COLO829 (cell line): ENCODE data around the gene ZNF428.
"Not testable (repeated sequence)": the region's sequence is repeated elsewhere in the genome, so short reads cannot be mapped to it uniquely, and the experiment has no call there.

Experiments
- DNase-seq: peaks from one replicate; pipeline ENCODE4 v3.0.0; 2012; ENCODE audit warnings: low spot score

The ZNF428 gene, protein sequence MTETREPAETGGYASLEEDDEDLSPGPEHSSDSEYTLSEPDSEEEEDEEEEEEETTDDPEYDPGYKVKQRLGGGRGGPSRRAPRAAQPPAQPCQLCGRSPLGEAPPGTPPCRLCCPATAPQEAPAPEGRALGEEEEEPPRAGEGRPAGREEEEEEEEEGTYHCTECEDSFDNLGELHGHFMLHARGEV

DNA sequence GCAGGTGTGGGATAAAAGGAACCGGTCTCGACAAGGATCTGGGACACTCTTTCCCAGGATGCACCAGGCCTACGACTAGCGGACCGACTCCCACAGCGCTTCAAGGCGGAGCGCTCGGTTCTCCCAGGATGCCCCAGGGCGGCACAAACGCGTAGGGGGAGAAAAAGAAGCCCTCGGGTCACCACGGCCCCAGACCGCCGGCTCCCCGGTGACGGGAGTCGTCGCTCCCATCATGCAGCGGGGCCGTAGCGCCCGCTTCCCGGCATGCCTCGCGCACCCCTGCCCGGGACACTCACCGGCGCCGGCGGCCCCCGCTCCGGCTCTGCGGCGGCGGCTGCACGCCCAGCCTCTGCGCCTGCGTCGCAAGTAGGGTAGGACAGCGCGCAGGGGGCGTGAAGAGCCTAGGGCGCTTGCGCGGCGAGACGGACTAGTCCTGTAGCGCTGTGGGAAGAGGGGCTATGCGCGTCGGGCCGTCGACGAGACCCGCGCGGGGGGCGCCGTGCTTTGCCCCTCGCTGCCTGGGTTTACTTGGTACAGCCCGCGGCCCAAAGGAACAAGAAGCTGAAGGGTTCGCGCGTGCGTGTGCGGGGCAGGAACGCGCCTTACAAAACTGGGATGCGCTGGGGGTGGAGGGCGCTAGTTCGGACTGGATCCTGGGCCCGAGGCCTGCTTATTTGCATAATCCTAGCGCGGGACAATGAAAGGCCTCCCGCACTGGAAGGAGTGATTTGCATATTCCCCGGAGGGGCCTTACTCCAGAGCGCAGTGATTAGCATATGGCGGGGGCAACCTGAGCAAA is at the start of gene ZNF428:
ZNF428 (minus strand) TSS at position 368 of the 799 bp plus-strand sequence. CDS start 5,325 bp downstream, outside the sequence.
- peak; percentile 96 for DNase-seq

DNA sequence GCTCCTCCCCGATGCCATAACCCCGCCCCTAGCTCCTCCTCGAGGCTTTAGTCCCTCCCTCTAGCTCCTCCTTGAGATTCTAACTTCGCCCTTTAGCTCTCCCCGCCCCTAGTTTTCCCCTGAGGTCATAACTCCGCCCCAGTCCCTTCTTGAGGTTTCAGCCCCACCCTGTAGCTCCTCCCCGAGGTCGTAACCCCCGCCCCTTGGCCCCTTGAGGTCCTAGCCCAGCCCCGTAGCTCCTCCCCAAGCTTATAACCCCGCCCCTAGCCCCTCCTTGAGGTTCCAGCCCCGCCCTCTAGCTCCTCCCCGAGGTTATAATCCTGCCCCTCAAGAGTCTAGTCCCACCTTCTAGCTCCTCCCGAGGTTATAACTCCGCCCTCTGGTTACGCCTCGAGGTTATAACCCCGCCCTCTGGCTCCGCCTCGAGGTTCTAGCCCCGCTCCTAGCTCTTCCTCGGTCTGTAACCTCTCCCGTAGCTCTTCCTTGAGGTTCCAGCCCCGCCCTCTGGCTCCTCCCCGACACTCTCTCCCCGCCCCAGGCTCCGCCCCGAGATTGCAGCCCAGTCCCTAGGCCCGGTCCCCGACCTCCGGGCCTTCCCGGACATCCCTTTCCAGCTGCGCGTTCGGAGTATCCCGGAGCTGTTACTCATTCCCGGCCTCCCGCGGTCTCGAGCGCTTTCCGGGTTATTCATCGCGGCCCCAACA is 49.1 kb upstream of the ZNF428 start:
- DNase-seq = peak; percentile 100

DNA sequence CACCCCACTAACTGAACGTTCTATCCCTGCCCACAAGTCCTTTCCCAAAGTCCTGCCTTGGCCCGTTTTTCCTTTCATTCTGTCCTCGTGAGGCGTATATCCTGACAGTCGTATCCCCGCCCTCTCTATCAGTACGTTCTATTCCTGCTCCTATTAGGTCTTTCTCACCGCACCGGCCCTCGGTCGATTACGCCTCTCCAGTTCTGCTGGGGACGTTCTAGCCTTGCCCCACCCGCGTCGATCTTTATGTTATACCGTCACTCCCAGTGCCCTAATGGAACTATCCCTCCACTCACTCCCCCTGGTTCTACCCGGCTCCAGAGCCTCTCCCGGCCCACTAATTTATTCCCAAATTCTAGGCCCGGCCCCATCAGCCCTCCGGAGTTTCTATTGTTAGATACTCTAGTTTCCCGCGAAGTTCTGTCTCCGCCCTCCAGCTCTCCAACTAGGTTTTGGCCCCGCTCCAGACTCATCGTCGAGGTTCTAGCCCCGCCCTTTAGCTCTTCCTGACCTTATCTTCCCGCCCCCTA is 48.5 kb upstream of the ZNF428 start:
- peak; percentile 6 for DNase-seq

DNA sequence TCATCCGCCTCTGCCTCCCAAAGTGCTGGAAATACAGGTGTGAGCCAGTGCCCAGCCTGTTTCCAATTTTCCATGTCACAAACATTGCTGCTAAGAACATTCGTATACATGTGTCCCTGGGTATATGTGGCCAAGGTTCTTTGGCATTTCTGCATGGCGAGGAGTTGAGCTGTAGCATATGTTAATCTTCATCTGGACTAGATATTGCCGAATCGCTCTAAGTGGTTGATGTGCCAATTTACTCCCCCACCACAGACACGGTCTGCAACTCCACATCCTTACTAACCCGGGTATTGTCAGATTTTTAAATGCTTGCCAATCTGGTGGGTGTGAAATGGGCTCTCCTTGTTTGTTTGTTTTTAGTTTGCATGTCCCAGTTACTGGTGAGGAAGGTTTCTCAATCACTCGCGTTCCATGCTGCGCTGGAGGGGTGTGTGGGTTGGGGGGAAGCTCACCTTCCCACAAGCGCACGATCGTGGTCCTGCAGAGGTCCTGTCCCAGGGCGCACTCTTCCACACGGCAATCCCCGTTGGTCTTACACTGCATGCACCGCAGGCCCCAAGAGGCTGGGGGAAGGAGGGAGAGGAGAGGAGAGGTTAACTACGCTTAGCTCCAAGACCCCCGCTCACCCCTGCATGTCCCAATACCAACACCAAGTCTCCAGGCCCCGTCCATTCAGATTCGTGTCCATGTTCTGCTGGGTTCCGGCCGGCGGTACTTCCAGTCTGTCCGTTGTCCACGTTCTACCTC is 47.9 kb upstream of the ZNF428 start:
- DNase-seq = no peak

DNA sequence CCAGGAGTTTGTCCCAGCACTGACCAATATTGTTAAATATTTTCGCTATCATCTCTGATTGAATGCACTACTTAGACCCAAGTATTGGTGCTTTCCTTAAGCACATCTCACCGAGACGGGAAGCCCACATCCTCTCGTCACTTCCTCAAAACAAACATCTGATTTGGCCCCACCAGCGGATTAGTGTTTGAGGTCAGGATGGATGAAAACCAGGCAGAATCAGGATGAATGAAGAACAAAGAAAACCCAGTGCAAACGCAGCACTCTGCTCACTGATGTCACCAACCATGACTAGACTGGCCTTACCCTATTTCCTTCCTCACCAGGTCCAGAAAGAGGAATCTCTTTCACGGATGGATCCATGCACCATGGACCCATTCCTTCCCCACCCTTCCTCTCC is 44.6 kb upstream of the ZNF428 start:
- no peak for DNase-seq

DNA sequence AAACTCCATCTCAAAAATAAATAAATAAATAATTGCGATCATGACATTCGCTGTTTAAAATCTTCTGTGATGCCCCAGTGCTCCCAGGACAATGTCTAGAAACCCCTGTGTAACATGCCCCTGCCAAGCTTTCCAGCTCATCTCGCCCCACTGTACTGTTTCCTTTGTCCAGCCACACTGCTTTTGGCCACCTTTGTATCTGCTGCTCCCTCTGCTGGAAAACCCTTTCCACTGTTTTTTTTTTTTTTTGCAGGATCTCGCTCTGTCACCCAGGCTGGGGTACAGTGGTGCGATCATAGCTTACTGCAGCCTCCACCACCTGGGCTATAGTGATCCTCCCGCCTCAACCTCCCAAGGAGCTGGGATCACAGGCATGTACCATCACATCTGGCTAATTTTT is 43.1 kb upstream of the ZNF428 start:
- DNase-seq = peak; percentile 20

DNA sequence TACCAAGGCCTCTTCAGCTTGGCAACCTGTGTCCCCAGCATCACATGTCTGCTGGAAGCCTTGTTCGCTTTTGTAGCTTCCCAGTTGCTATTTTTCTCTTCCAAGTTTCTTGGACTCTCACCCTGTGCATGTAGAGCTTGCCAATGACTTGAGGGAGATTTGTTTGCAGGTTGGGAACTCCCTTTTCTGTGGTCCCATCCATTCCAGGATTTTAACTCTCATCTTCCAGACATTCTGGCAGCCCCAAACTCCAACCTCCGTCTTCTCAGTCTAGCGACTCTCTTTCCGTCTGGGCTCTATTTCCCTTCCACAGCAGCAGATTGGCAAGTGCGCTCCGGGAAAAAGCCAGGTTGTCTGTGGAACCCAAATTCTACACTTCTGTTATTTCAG is 41.5 kb upstream of the ZNF428 start:
- DNase-seq = no peak

DNA sequence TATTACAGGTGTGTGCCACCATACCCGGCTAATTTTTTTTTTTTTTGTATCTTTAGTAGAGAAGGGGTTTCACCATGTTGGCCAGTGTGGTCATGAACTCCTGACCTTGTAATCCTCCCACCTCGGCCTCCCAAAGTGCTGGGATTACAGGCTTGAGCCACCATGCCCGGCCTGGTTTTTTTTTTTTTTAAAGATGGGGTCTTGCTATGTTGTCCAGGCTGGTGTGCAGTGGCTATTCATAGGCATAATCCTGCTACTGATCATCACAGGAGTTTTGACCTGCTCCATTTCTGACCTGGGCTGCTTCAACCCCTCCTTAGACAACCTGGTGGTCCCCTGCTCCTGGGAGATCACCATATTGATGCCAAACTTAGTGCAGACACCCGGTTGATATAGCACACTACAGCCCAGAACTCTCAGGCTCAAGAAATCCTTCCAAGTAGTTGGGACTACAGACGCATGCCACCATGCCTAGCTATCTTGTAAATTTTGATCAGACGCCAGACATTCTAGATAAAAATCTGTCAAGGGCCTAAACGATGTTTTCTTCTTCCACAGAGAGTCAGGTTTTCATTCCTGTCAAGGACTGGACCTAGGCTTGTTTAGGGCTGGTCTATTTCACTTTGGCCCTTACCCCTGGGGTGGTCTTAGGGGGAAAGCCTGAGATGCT is 41.0 kb upstream of the ZNF428 start:
- DNase-seq = no peak

DNA sequence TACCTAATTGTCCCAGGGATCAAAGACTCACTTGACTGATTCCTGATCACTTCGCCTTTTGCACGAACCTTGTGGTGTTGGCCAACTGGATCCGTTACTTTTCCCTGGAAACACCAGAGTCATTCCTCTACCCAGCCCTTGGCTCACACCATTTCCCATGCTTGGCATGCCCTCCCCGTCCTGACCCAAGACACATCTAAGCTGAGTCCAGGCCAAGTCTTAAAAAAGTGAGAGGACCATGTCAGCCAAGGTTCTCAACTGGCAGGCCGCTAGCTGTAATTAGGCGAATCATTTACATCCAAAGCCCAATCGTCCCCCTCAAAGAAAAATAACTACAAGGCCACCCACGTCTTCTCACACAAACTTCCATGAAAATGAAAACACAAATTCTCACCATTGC is 39.1 kb upstream of the ZNF428 start:
- DNase-seq = no peak

DNA sequence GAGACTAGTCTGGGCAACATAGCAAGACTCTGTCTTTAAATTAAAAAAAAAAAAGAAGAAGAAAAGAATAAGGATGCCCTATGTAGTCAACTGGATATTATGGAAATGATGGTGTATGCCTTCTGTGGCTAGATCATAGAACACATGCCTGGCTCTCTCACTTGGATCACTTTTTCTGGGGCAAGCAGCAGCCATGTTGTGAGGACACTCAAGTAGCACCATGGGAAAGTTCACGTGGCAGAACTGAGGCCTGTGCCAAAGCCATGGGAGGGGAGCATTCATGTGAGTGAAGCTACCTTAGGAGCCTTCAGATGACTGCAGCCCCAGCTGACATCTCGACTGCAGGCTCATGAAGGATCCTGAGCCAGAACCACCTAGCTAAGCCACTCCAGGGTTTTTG is 38.6 kb upstream of the ZNF428 start:
- DNase-seq = no peak

DNA sequence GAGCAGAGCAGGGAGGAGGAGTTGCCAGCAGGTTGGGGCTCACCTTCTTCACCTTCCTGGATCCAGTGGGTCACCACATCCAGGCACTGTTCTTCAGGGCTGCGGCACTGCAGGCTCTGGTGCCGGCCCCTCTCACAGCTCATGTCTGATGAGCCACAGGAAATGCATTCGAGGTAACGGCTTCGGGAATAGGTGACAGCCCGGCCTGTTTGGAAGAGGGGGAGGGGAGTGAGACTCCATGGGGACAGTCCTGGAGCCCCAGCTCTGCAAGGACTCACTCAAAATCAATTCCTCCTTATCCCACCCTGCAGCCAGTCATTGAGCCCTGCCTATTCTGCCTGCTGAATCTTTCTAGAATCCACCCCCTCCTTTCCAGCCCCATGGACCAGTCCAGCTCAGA is 37.0 kb upstream of the ZNF428 start:
- DNase-seq = no peak

DNA sequence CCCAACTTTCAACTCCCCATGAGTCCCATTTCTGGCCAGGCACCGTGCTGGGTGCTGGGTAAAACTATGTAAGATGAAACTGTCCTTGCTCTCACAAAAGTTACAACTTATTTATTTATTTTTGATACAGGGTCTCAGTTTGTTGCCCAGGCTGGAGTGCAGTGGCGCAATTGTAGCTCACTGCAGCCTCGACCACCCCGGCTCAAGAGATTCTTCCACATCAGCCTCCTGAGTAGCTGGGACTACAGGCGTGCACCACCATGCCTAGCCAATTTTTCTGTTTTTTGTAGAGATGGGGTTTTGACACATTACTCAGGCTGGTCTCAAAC is 33.1 kb upstream of the ZNF428 start:
- DNase-seq = no peak

DNA sequence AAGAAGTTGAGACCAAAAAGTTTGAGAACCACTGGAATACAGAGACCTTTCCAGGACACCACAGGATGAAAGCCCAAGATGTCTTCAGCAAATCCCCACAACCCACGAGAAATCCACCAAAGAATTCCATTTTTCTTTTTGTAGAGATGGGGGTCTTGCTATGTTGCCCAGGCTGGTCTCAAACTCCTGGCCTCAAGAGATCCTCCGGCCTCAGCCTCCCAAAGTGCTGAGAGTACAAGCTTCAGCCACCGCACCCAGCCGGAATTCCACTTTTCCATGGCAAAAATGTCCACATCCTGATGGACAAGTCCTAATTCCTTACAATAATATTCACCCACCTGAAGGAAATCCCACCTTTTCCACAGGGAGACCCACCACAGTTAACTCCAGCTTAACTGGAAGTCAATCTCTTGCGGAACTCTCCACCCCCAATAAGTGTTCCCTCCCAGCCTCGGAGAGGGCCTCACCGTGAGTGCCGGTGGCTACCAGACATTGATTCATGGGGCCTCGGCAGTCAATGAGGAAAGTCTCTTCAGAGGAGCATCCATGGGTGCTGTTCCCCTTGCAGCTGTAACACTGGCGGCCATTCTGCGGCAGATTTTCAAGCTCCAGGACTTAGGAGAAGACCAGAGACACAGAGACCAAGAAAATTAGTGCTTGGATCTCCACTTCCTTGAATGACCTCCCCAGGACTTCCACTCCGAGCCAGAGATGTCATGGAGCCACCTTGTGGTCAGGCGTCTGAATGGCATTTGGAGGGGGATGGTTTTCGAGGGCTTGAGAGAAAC is 32.5 kb upstream of the ZNF428 start:
- DNase-seq = peak; percentile 64

DNA sequence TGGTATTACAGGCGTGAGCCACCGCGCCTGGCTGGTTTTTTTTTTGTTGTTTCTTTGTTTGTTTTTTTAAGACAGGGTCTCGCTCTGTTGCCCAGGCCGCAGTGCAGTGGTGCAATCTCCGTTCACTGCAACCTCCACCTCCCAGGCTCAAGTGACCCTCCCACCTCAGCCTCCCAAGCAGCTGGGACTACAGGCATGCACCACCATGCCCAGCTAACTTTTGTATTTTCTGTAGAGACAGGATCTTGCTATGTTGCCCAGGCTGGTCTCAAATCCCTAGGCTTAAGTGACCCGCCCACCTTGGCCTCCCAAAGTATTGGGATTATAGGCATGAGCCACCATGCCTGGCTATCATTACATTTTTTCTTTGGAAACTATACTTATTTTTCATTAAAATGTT is 30.8 kb upstream of the ZNF428 start:
- DNase-seq = not testable (repeated sequence)

DNA sequence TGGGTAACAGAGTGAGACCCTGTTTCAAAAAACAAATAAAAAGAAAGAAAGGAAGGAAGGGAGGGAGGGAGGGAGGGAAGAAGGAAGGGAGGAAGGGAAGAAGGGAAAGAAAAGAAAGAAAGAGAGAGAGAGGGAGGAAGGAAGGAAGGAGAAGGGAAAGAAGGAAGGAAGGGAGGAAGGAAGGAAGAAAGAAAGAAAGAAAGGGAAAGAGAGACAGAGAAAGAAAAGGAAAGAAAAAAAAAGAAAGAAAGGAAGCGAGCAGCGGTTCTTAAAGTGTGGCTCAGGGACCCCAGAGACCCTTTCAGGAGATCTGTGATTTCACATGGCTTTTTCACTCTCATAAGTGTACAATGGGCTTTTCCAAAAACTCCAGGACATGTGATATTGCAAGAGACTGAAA is 30.1 kb upstream of the ZNF428 start:
- DNase-seq = no peak

DNA sequence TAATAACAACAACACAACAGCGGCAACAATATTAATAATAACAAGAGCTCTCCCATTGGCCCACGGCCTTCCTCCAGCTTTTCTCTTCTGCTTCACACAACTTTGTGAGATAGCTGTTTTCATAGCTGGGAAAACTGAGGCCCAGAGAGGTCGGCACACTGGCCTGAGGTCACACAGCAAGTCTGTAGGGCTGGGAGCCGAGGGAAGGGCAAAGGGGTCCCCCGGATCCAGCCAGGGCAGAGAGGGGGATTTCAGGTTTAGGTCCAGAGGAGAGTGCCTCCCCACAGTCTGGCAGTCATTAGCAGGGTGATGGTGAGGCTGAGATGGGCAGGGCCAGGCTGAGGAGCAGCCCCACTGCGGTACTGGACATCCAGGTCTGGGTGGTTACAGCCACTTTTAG is 29.2 kb upstream of the ZNF428 start:
- DNase-seq = no peak

DNA sequence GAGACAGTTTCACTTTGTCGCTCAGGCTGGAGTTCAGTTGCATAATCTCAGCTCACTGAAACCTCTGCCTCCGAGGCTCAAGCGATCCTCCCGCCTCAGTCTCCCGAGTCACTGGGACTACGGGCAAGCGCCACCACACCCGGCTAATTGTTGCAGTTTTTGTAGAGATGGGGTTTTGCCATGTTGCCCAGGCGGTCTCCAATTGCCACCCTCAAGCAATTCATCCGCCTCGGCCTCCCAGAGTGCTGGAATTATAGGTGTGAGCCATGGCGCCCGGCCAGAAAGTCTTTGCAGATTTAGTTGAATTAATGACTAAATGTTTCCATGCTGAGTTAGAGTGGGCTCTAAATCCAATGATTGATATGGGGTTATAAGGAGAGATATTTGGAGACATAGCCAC is 24.8 kb upstream of the ZNF428 start:
- DNase-seq = no peak

DNA sequence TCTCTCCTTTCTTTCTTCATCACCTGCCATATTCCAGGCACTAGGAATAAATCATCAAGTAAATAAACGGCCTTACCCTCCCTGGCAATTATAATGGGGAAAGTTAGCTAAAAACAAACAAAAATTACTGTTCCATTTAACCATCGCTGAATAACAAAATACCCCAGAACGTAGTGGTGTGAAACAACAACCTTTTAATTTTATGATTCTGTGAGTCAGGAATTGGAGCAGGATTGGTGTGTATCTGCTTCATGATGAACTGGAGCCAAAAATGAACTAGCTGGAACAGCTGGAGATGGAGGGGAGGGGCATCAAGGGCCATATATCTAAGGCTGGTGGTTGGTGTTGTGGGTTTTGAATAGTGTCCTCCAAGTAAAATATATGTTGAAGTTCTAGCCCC is 23.9 kb upstream of the ZNF428 start:
- DNase-seq = no peak

DNA sequence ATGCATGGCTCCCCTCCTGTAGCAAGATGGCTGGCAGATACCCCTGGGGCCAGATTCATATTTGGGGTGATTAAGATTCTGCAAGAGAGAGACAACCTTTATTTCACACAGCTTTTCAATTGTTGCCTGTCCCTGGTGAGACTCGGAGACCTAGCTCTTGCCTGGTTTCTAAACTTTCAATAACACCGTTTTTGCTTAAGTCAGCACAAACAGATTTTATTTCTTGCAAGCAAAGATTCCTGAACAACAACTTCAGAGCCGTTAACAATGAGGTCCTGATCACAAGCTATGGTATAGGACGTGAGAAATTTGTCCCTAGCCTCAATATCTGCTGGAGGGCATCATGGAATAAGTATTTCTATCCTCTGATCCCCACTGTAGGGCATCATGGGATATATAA is 23.1 kb upstream of the ZNF428 start:
- no peak for DNase-seq

DNA sequence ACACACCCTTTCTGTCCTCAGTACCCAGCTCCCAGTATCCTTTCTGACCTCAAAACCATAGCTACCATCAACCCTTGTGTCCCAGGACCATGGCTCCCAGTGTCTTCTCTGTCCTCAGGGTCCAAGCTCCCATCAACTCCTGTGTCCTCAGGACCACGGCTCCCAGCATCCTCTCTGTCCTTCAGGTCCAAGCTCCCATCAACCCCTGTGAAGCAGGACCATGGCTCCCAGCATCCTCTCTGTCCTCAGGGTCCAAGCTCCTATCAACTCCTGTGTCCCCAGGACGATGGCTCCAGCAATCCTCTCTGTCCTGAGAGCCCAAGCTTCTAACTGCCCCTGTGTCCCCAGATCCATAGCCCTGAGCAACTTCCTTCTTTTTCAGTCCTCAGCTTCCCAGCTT is 21.9 kb upstream of the ZNF428 start:
- DNase-seq = no peak

DNA sequence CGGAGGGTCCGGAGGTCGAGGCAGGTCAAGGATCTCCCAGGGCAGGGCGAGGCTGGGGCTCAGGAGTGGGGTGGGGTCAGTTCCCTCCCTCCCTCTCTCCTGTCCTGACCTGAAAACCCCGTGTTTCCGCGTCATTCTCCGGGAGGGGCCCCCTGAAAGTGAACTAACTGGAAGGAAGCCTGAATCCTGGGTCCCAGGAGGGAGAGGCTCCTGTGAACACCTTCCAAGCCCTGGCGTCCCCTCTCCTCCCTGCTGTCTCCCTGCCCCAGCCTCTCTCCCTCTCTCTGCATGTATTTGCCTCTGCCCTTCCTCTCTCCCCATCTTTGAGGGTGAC is 21.0 kb upstream of the ZNF428 start:
- no peak for DNase-seq
